ENCODE measurements around the gene ETV5.

DNA sequence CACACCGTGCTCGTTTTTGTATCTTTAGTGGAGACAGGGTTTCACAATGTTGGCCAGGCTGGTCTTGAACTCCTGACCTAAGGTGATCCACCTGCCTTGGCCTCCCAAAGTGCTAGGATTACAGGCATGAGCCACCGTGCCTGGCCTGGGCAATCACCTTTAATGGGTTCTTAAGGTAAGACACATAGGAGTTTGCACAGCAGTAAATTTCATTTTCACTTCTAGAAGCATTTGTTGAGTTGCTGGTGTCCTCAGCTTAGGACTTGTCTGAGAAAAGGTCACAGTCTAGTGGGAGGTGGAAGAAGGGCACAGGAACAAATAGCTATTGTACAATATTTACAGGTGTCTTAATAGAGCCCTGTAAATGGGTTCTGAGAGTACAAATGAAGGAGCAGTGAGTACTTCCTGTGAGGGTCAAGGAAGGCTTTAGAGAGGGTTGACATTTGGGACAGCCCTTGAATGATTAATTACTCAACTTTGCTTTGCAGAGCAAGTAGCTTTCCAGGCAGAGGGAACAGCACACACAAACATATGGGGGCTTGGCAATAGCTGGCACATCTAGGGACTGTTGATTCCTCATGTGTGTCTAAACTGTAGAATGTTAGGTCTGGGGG, 8.7 kb upstream of the ETV5 start:
- TF ChIP-seq, protein P1, sequence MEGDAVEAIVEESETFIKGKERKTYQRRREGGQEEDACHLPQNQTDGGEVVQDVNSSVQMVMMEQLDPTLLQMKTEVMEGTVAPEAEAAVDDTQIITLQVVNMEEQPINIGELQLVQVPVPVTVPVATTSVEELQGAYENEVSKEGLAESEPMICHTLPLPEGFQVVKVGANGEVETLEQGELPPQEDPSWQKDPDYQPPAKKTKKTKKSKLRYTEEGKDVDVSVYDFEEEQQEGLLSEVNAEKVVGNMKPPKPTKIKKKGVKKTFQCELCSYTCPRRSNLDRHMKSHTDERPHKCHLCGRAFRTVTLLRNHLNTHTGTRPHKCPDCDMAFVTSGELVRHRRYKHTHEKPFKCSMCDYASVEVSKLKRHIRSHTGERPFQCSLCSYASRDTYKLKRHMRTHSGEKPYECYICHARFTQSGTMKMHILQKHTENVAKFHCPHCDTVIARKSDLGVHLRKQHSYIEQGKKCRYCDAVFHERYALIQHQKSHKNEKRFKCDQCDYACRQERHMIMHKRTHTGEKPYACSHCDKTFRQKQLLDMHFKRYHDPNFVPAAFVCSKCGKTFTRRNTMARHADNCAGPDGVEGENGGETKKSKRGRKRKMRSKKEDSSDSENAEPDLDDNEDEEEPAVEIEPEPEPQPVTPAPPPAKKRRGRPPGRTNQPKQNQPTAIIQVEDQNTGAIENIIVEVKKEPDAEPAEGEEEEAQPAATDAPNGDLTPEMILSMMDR (IDR thresholded peaks at IDR 0.05; ENCODE audit: insufficient read depth, low read length, poor library complexity, severe bottlenecking): no peak
- no peak for TF ChIP-seq EZH2phosphoT487 (conservative IDR thresholded peaks at IDR 0.05; ENCODE audit: low read length)

Measured in SU-DHL-6 (cell line).